WTC11 (cell line): Measurements from ENCODE around the gene EEA1. TPM values are rescaled to one million over a fixed set of nuclear protein-coding genes. Genes with fewer than 3 reads are reported as not detected.

ENCODE experiments used
- ATAC-seq: fragments of 200-7000 bp; cut with Tn5 transposase; 2 replicates; pipeline ENCODE4 v1.10.0; 2021; ENCODE audit warnings: mild to moderate bottlenecking, moderate library complexity
- CTCF ChIA-PET: fragments of 300-600 bp; sonication (Branson Sonifier 250); formaldehyde crosslinking; loops from one replicate; lab custom pipeline; 2021; ENCODE audit warnings: antibody characterized with exemption; lab: Charles Lee
- POLR2A ChIA-PET: fragments of 350-600 bp; sonication (Branson Sonifier 250); formaldehyde crosslinking; loops from one replicate; lab custom pipeline; 2021; ENCODE audit warnings: antibody characterized with exemption; lab: Charles Lee
- DNase-seq: peaks from one replicate; pipeline ENCODE4 v3.0.0; 2021; ENCODE audit warnings: low spot score
- H3K27ac Mint-ChIP-seq: 2 replicates; pipeline ENCODE4 v1.8.0; 2021; ENCODE audit warnings: mixed read lengths
- H3K27me3 Mint-ChIP-seq: 2 replicates; pipeline ENCODE4 v1.8.0; 2021; ENCODE audit warnings: low read depth, mild to moderate bottlenecking, moderate library complexity, mixed read lengths
- H3K36me3 Mint-ChIP-seq: 2 replicates; pipeline ENCODE4 v1.8.0; 2021; ENCODE audit warnings: mixed read lengths
- H3K4me1 Mint-ChIP-seq: 2 replicates; pipeline ENCODE4 v1.8.0; 2022; ENCODE audit warnings: mixed read lengths
- H3K4me3 Mint-ChIP-seq: 2 replicates; pipeline ENCODE4 v1.8.0; 2021; ENCODE audit warnings: mild to moderate bottlenecking, moderate library complexity, mixed read lengths
- H3K9me3 Mint-ChIP-seq: 2 replicates; pipeline ENCODE4 v1.8.0; 2021; ENCODE audit warnings: mixed read lengths
- CREM ChIP-seq: sonication (generic); formaldehyde crosslinking; IDR thresholded peaks from 2 replicates; pipeline ENCODE4 v1.8.1; 2022; ENCODE audit warnings: mild to moderate bottlenecking, missing genetic modification reagents, moderate library complexity
- FOXP1 ChIP-seq: sonication (generic); formaldehyde crosslinking; IDR thresholded peaks from 2 replicates; pipeline ENCODE4 v1.8.0; 2022; ENCODE audit warnings: missing genetic modification reagents, mild to moderate bottlenecking, moderate library complexity, borderline replicate concordance
- GABPB1 ChIP-seq: sonication (generic); formaldehyde crosslinking; IDR thresholded peaks from 2 replicates; pipeline ENCODE4 v1.8.1; 2023; ENCODE audit warnings: mild to moderate bottlenecking, missing genetic modification reagents
- JAZF1 ChIP-seq: fragments of 250-450 bp; sonication (Bioruptor Pico); IDR thresholded peaks from 2 replicates; pipeline ENCODE4 v1.9.0; 2021; ENCODE audit warnings: moderate library complexity, mild to moderate bottlenecking, inconsistent platforms
- NR1H2 ChIP-seq: sonication (generic); formaldehyde crosslinking; IDR thresholded peaks from 2 replicates; pipeline ENCODE4 v1.9.0; 2021; ENCODE audit warnings: mild to moderate bottlenecking, moderate library complexity, missing genetic modification reagents
- TP53 ChIP-seq: sonication (generic); formaldehyde crosslinking; IDR thresholded peaks from 2 replicates; pipeline ENCODE4 v1.8.1; 2023; ENCODE audit warnings: mild to moderate bottlenecking, missing genetic modification reagents
- ZNF671 ChIP-seq: fragments of 250-450 bp; sonication (Bioruptor Pico); IDR thresholded peaks from 2 replicates; pipeline ENCODE4 v1.8.0; 2021; ENCODE audit warnings: mild to moderate bottlenecking
- total RNA-seq: library from RNA; stranded (reverse); gene quantifications from 3 replicates; pipeline ENCODE4 v1.2.3, GENCODE V29; 2021
- TF ChIP-seq, protein P1 (sequence below): sonication (generic); formaldehyde crosslinking; IDR thresholded peaks from 2 replicates; pipeline ENCODE4 v1.8.1; 2022; ENCODE audit warnings: low read depth, missing genetic modification reagents, borderline replicate concordance
- TF ChIP-seq, protein P2 (sequence below): sonication (generic); formaldehyde crosslinking; IDR thresholded peaks from 2 replicates; pipeline ENCODE4 v1.8.0; 2022; ENCODE audit warnings: missing genetic modification reagents
- TF ChIP-seq, protein P3 (sequence below): fragments of 250-450 bp; sonication (Bioruptor Pico); IDR thresholded peaks from 2 replicates; pipeline ENCODE4 v2.1.2; 2022; ENCODE audit warnings: mild to moderate bottlenecking, moderate library complexity
- TF ChIP-seq, protein P4 (sequence below): sonication (generic); formaldehyde crosslinking; IDR thresholded peaks from 2 replicates; pipeline ENCODE4 v1.8.1; 2022; ENCODE audit warnings: mild to moderate bottlenecking, missing genetic modification reagents, moderate library complexity, borderline replicate concordance
- TF ChIP-seq, protein P5 (sequence below): sonication (generic); formaldehyde crosslinking; IDR thresholded peaks from 2 replicates; pipeline ENCODE4 v1.8.0; 2022; ENCODE audit warnings: mild to moderate bottlenecking, missing genetic modification reagents
- TF ChIP-seq, protein P6 (sequence below): fragments of 250-450 bp; sonication (Bioruptor Pico); IDR thresholded peaks from 2 replicates; pipeline ENCODE4 v1.9.0; 2021; ENCODE audit warnings: mild to moderate bottlenecking

The EEA1 gene
- total RNA-seq, 1 experiment from 2014 or later = 20.3 TPM

DNA sequence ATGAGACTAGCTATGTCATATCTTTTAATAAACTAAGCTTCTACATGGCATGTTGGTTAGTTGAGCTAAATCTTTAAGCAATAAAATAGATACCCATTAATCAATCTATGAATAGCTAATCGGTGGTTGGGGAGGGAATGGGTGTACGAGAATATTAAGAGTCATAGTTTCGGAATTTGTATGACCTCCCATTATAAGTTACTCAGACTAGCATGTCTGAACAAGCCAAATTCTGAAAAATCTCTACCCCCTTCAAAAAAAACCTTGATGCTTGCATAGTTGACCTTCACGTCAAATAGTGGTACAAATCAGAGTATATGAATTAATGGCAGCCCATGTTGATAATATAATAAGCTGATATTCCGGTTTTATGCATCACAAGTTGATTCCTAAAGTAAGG is 166.3 kb downstream of the EEA1 start (continued):
- TF ChIP-seq, protein P1, sequence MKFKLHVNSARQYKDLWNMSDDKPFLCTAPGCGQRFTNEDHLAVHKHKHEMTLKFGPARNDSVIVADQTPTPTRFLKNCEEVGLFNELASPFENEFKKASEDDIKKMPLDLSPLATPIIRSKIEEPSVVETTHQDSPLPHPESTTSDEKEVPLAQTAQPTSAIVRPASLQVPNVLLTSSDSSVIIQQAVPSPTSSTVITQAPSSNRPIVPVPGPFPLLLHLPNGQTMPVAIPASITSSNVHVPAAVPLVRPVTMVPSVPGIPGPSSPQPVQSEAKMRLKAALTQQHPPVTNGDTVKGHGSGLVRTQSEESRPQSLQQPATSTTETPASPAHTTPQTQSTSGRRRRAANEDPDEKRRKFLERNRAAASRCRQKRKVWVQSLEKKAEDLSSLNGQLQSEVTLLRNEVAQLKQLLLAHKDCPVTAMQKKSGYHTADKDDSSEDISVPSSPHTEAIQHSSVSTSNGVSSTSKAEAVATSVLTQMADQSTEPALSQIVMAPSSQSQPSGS (CRISPR knock-in tag) = no peak
- TF ChIP-seq CREM (CRISPR knock-in tag) (no peak), NR1H2 (CRISPR knock-in tag) (no peak)
- TF ChIP-seq, protein P2, sequence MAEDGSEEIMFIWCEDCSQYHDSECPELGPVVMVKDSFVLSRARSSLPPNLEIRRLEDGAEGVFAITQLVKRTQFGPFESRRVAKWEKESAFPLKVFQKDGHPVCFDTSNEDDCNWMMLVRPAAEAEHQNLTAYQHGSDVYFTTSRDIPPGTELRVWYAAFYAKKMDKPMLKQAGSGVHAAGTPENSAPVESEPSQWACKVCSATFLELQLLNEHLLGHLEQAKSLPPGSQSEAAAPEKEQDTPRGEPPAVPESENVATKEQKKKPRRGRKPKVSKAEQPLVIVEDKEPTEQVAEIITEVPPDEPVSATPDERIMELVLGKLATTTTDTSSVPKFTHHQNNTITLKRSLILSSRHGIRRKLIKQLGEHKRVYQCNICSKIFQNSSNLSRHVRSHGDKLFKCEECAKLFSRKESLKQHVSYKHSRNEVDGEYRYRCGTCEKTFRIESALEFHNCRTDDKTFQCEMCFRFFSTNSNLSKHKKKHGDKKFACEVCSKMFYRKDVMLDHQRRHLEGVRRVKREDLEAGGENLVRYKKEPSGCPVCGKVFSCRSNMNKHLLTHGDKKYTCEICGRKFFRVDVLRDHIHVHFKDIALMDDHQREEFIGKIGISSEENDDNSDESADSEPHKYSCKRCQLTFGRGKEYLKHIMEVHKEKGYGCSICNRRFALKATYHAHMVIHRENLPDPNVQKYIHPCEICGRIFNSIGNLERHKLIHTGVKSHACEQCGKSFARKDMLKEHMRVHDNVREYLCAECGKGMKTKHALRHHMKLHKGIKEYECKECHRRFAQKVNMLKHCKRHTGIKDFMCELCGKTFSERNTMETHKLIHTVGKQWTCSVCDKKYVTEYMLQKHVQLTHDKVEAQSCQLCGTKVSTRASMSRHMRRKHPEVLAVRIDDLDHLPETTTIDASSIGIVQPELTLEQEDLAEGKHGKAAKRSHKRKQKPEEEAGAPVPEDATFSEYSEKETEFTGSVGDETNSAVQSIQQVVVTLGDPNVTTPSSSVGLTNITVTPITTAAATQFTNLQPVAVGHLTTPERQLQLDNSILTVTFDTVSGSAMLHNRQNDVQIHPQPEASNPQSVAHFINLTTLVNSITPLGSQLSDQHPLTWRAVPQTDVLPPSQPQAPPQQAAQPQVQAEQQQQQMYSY (CRISPR knock-in tag) = no peak
- TF ChIP-seq, protein P3, sequence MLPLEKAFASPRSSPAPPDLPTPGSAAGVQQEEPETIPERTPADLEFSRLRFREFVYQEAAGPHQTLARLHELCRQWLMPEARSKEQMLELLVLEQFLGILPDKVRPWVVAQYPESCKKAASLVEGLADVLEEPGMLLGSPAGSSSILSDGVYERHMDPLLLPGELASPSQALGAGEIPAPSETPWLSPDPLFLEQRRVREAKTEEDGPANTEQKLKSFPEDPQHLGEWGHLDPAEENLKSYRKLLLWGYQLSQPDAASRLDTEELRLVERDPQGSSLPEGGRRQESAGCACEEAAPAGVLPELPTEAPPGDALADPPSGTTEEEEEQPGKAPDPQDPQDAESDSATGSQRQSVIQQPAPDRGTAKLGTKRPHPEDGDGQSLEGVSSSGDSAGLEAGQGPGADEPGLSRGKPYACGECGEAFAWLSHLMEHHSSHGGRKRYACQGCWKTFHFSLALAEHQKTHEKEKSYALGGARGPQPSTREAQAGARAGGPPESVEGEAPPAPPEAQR (CRISPR knock-in tag) = no peak

DNA sequence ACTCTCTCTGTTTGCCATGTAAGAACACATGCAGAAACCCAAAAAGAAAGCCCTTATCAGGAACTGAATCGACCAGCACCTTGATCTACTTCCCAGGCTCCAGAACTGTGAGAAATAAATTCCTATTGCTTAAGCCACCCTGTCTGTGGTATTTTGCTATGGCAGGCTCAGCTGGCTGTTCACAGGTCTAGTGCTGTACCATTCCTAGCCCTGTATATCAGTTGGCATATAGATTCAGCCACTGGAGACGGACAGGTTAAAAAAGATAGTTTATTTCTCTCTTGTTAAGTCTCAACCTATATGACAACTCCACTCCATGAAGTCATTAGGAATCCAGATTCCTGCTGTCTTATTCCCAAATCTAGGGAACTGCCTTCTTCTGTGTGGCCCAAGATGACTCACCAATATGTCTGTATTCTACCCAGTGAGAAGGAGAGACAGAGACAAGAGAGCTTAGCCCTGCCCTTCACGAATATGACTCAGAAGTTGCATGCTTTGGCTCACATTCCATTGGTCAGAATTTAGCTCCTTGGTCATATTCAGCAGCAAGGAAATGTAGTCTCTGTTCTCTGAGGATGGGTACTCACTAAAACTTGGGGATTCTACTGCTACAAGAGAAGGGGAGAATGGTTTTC is 169.3 kb downstream of the EEA1 start:
- POLR2A ChIA-PET = interaction anchor here (0.6 kb wide), 1 partner anchor 1288 kb away, joined by 5 read pairs; no protein-coding TSS in a partner anchor
- no peak; the same call in 1 of the 2 replicates for ATAC-seq
- Mint-ChIP-seq H3K4me1 (peaks cover 7% of the 10 kb centered on the region), H3K4me3 (no peak overlapping the region), H3K27ac (no peak overlapping the region), H3K36me3 (no peaks in the 10 kb centered on the region), H3K27me3 (no peaks in the 10 kb centered on the region)
- CTCF ChIA-PET = no interaction called here
- TF ChIP-seq FOXP1 (CRISPR knock-in tag) (no peak), ZNF671 (CRISPR knock-in tag) (no peak)
- TF ChIP-seq, protein P4, sequence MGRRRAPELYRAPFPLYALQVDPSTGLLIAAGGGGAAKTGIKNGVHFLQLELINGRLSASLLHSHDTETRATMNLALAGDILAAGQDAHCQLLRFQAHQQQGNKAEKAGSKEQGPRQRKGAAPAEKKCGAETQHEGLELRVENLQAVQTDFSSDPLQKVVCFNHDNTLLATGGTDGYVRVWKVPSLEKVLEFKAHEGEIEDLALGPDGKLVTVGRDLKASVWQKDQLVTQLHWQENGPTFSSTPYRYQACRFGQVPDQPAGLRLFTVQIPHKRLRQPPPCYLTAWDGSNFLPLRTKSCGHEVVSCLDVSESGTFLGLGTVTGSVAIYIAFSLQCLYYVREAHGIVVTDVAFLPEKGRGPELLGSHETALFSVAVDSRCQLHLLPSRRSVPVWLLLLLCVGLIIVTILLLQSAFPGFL (CRISPR knock-in tag) = no peak
- TF ChIP-seq, all 79 proteins: peak for 0
- no peak for DNase-seq
- H3K9me3 Mint-ChIP-seq = peaks cover 3% of the 10 kb centered on the region; the same call in 1 of the 2 replicates

DNA sequence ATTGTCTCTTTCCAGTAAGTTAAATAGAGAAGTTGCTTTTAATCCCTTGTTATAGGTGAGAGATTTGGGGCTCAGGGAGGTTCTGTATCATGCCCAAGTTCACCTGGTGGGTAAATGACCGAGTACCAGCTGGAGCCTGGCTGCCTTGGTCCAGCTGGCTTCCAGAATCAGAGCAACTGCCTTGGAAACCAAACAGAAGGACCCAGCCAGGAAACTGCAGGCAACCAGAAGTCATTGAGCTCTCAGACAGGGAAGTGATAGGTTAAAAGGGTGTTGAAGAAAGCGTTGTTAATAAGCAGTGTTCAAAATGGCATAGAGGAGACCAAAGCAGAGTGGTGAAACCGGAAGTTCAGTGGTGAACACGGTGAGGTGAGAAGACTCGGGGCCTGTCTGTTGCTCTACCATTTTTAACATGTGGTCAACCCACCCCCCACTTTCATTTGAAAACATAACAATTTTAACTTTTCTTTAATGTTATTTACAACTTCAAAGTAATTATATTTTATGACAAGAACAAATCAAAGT is 171.4 kb downstream of the EEA1 start:
- DNase-seq (no peak), ATAC-seq (no peak)
- H3K4me3 Mint-ChIP-seq = no peak overlapping the region
- POLR2A ChIA-PET = no interaction called here
- no peaks in the 10 kb centered on the region for H3K36me3 Mint-ChIP-seq
- peaks cover 12% of the 10 kb centered on the region for H3K4me1 Mint-ChIP-seq
- no peak for TF ChIP-seq GABPB1 (CRISPR knock-in tag)
- TF ChIP-seq, protein P5, sequence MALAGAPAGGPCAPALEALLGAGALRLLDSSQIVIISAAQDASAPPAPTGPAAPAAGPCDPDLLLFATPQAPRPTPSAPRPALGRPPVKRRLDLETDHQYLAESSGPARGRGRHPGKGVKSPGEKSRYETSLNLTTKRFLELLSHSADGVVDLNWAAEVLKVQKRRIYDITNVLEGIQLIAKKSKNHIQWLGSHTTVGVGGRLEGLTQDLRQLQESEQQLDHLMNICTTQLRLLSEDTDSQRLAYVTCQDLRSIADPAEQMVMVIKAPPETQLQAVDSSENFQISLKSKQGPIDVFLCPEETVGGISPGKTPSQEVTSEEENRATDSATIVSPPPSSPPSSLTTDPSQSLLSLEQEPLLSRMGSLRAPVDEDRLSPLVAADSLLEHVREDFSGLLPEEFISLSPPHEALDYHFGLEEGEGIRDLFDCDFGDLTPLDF (CRISPR knock-in tag) = no peak
- TF ChIP-seq, protein P6, sequence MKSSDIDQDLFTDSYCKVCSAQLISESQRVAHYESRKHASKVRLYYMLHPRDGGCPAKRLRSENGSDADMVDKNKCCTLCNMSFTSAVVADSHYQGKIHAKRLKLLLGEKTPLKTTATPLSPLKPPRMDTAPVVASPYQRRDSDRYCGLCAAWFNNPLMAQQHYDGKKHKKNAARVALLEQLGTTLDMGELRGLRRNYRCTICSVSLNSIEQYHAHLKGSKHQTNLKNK (CRISPR knock-in tag) = no peak
- TF ChIP-seq TP53 (CRISPR knock-in tag) = no peak
- TF ChIP-seq CREM (CRISPR knock-in tag) = no peak
- no peak for TF ChIP-seq JAZF1 (CRISPR knock-in tag)
- no peaks in the 10 kb centered on the region for H3K27me3 Mint-ChIP-seq
- H3K9me3 Mint-ChIP-seq = peaks cover 8% of the 10 kb centered on the region
- CTCF ChIA-PET = no interaction called here
- H3K27ac Mint-ChIP-seq = no peak overlapping the region
